Spleen (tissue), 11 donors: ENCODE measurements around the gene SMYD2. TPM values are rescaled to one million over a fixed set of nuclear protein-coding genes. Genes with fewer than 3 reads are reported as not detected.

Experiments
- DNase-seq: peaks from one replicate; pipeline ENCODE4 v3.0.0-alpha.2; 2020
- H3K27ac ChIP-seq, 8 donors: fragments of 200-600 bp; sonication (generic) in 7 of 8; 1 replicate in 4 of 8; 2 replicates in 4 of 8; pipeline versions ENCODE4 v1.5.0 to v1.8.0; 2016 to 2021; ENCODE audit warnings: inconsistent platforms in 4 of 8, mild to moderate bottlenecking in 4 of 8, moderate library complexity in 1 of 8
- H3K27me3 ChIP-seq, 7 donors: fragments of 200-600 bp; sonication (generic) in 6 of 7; replicated peaks in 1 of 7; 1 replicate in 4 of 7; 2 replicates in 3 of 7; pipeline versions ENCODE4 v1.5.0 to v1.8.0; 2016 to 2021; ENCODE audit warnings: inconsistent platforms in 3 of 7, mild to moderate bottlenecking in 1 of 7
- H3K36me3 ChIP-seq, 6 donors: fragments of 200-600 bp; sonication (generic) in 5 of 6; 1 replicate in 4 of 6; 2 replicates in 2 of 6; pipeline versions ENCODE4 v1.5.0 to v1.8.0; 2016 to 2021; ENCODE audit warnings: inconsistent platforms in 2 of 6
- H3K4me1 ChIP-seq, 6 donors: fragments of 200-600 bp; sonication (generic) in 5 of 6; 1 replicate in 3 of 6; 2 replicates in 3 of 6; pipeline versions ENCODE4 v1.5.0 to v1.8.0; 2016 to 2021; ENCODE audit warnings: inconsistent platforms in 3 of 6
- H3K4me3 ChIP-seq, 8 donors: fragments of 200-600 bp; sonication (generic) in 7 of 8; 1 replicate in 4 of 8; 2 replicates in 4 of 8; pipeline versions ENCODE4 v1.5.0 to v1.8.0; 2016 to 2021; ENCODE audit warnings: inconsistent platforms in 4 of 8, mild to moderate bottlenecking in 4 of 8, moderate library complexity in 2 of 8
- H3K9me3 ChIP-seq, 8 donors: fragments of 200-600 bp; sonication (generic) in 7 of 8; 1 replicate in 4 of 8; 2 replicates in 4 of 8; pipeline versions ENCODE4 v1.5.0 to v1.8.0; 2016 to 2021; ENCODE audit warnings: inconsistent platforms in 4 of 8
- CTCF ChIP-seq, 11 experiments: fragments of 200-600 bp in 7 of 11; fragments of 450-650 bp in 4 of 11; sonication (generic) in 4 of 11; IDR thresholded peaks in 8 of 11; conservative IDR thresholded peaks in 3 of 11; 1 replicate in 7 of 11; 2 replicates in 4 of 11; pipeline versions ENCODE4 v1.4.0 to v1.8.0; 2016 to 2021; ENCODE audit warnings: antibody characterized with exemption in 11 of 11, inconsistent platforms in 4 of 11, mild to moderate bottlenecking in 1 of 11
- POLR2A ChIP-seq, 3 donors: fragments of 450-650 bp; IDR thresholded peaks; one replicate each; pipeline ENCODE4 v1.5.1; 2017; ENCODE audit warnings: antibody characterized with exemption in 3 of 3, mild to moderate bottlenecking in 1 of 3
- POLR2AphosphoS5 ChIP-seq, 3 donors: sonication (generic); formaldehyde crosslinking; IDR thresholded peaks; one replicate each; pipeline ENCODE4 v1.5.1; 2017; ENCODE audit warnings: antibody characterized with exemption in 3 of 3
- WGBS, 5 donors: extraction: QIAGEN DNeasy Blood & Tissue Kit in 3 of 5; methylation state at CpG; one replicate each; pipeline versions ENCODE4 v1.1.5 to v1.1.7; 2013 to 2018; 5-methylcytosine and 5-hydroxymethylcytosine counted together
- intact Hi-C: fragments of 100-400 bp; cut with DNase I; formaldehyde crosslinking; loops from one replicate; pipeline ENCODE4 v1.15.0; 2023; ENCODE audit warnings: low total_unique reads
- polyA plus RNA-seq, 3 donors: library from polyadenylated mRNA; stranded (reverse); fragments of 200-250 nt; gene quantifications; one replicate each; pipeline ENCODE4 v1.2.1, GENCODE V29; 2013
- total RNA-seq, 7 donors: library from RNA; depleted of rRNA in 3 of 7; stranded (reverse); fragments of >200 nt in 3 of 7; fragmentation: NEBNext Ultra II Directional in 4 of 7; extraction: Animal tissue kit (Norgen Biotek cat#: 25700) in 4 of 7; gene quantifications; one replicate each; pipeline versions ENCODE4 v1.1.0 to v1.2.1, GENCODE V29; 2016 to 2021
- donor health status: healthy with polysubstance abuse.
- donor health status: DM: no; HTN: no; CAD: no; lungs with moderate emphysema.
- donor health status: DM: no; HTN: no; CAD: no.
- donor health status: Bipolar disorder and iron deficiency.
- donor health status: healthy.
- donor health status: DM: no; HTN: no; CAD: no.
- donor health status: DM: yes; HTN: yes; CAD: no.

SMYD2 gene
- total and polyA plus RNA-seq, 10 donors: 23.5 to 39.7 (median 32.1) TPM

- peak overlapping the region in 2 of 8 donors; percentile 86 to 96 for H3K4me3 ChIP-seq
- peak overlapping the region in 6 of 8 donors; percentile 92 to 98 (median 95) for H3K27ac ChIP-seq
- no peaks in the 10 kb centered on the region for H3K36me3 ChIP-seq
- H3K9me3 ChIP-seq: no peaks in the 10 kb centered on the region
- no peak for DNase-seq
- H3K4me1 ChIP-seq: peaks cover 6 to 69% (median 31%) of the 10 kb centered on the region in 6 donors
- TF ChIP-seq POLR2AphosphoS5 (IDR thresholded peaks at IDR 0.05) (no peak), POLR2A (IDR thresholded peaks at IDR 0.05) (no peak), CTCF (IDR thresholded peaks at IDR 0.05 in 8 of 11, conservative IDR thresholded peaks at IDR 0.05 in 3 of 11) (no peak)
- no peaks in the 10 kb centered on the region for H3K27me3 ChIP-seq
- intact Hi-C loops: no loop called here
- 75 to 88% (median 80%) methylated on average over 9 of the region's 9 CpGs for WGBS, 5 donors
These were observed 1.8 kb downstream of the SMYD2 start for GRCh38 chr1:214282630-214283242.

GRCh38 chr1:214285610-214286440 is 4.9 kb downstream of the SMYD2 start:
- H3K4me1 ChIP-seq: peaks cover 6 to 65% (median 24%) of the 10 kb centered on the region in 6 donors
- no peak for DNase-seq
- H3K4me3 ChIP-seq: no peak overlapping the region
- H3K27ac ChIP-seq: no peak overlapping the region
- TF ChIP-seq POLR2AphosphoS5 (IDR thresholded peaks at IDR 0.05) (no peak), POLR2A (IDR thresholded peaks at IDR 0.05) (no peak), CTCF (IDR thresholded peaks at IDR 0.05 in 8 of 11, conservative IDR thresholded peaks at IDR 0.05 in 3 of 11) (no peak)
- intact Hi-C loops: no loop called here
- WGBS, 5 donors: 93 to 94% (median 93%) methylated on average over 7 of the region's 7 CpGs
- no peaks in the 10 kb centered on the region for H3K9me3 ChIP-seq
- H3K36me3 ChIP-seq: peaks cover 0 to 5% (median 0%) of the 10 kb centered on the region in 6 donors
- no peaks in the 10 kb centered on the region for H3K27me3 ChIP-seq

- DNase-seq: no peak
- intact Hi-C loops: no loop called here
- TF ChIP-seq POLR2A (IDR thresholded peaks at IDR 0.05) (no peak), CTCF (IDR thresholded peaks at IDR 0.05 in 8 of 11, conservative IDR thresholded peaks at IDR 0.05 in 3 of 11) (no peak), POLR2AphosphoS5 (IDR thresholded peaks at IDR 0.05) (no peak)
- Histone ChIP-seq H3K36me3 (peaks cover 0 to 5% (median 0%) of the 10 kb centered on the region in 6 donors), H3K4me1 (peaks cover 0 to 62% (median 10%) of the 10 kb centered on the region in 6 donors), H3K4me3 (no peak overlapping the region), H3K27ac (no peak overlapping the region), H3K27me3 (no peaks in the 10 kb centered on the region), H3K9me3 (no peaks in the 10 kb centered on the region)
- 57 to 71% (median 66%) methylated on average over 6 of the region's 6 CpGs for WGBS, 5 donors
These were observed 6.9 kb downstream of the SMYD2 start for GRCh38 chr1:214287884-214288283.
